Thyroid gland (tissue), 4 donors: ENCODE results near the gene PRLH. TPM values are rescaled to one million over a fixed set of nuclear protein-coding genes. Genes with fewer than 3 reads are reported as not detected.

Source experiments
- DNase-seq, 2 donors: peaks; one replicate each; pipeline ENCODE4 v3.0.0-alpha.2; 2019
- H3K27ac ChIP-seq, 3 donors: fragments of 200-600 bp; sonication (generic); 1 replicate in 2 of 3; 2 replicates in 1 of 3; pipeline ENCODE4 v1.5.1; 2016 to 2019; ENCODE audit warnings: mild to moderate bottlenecking in 1 of 3, moderate library complexity in 1 of 3
- H3K27me3 ChIP-seq: fragments of 200-600 bp; sonication (generic); one replicate; pipeline ENCODE4 v1.5.1; 2019
- H3K36me3 ChIP-seq, 2 donors: fragments of 200-600 bp; sonication (generic); one replicate each; pipeline ENCODE4 v1.5.1; 2016 to 2019
- H3K4me1 ChIP-seq, 2 donors: fragments of 200-600 bp; sonication (generic); one replicate each; pipeline ENCODE4 v1.5.1; 2017 to 2019
- H3K4me3 ChIP-seq, 3 donors: fragments of 200-600 bp; sonication (generic); replicated peaks in 1 of 3; 1 replicate in 2 of 3; 2 replicates in 1 of 3; pipeline ENCODE4 v1.5.1; 2016; ENCODE audit warnings: mild to moderate bottlenecking in 1 of 3
- H3K9me3 ChIP-seq: fragments of 200-600 bp; sonication (generic); one replicate; pipeline ENCODE4 v1.5.1; 2017
- POLR2A ChIP-seq, 2 donors: fragments of 450-650 bp; IDR thresholded peaks; one replicate each; pipeline ENCODE4 v1.6.1; 2017; ENCODE audit warnings: antibody characterized with exemption in 2 of 2, mild to moderate bottlenecking in 2 of 2, moderate library complexity in 1 of 2
- WGBS, 2 donors: methylation state at CpG; one replicate each; pipeline ENCODE4 v1.1.5; 2017; 5-methylcytosine and 5-hydroxymethylcytosine counted together
- intact Hi-C: fragments of 100-400 bp; cut with DNase I; formaldehyde crosslinking; loops from one replicate; pipeline ENCODE4 v1.15.1; 2023
- total RNA-seq, 4 donors: library from RNA; depleted of rRNA; stranded (reverse); fragments of >200 nt; gene quantifications; one replicate each; pipeline ENCODE4 v1.2.3, GENCODE V29; 2016
- TF ChIP-seq, protein P1 (sequence below), 6 experiments: fragments of 200-600 bp in 3 of 6; fragments of 450-650 bp in 3 of 6; sonication (generic) in 3 of 6; IDR thresholded peaks; one replicate each; pipeline ENCODE4 v1.5.1; 2016 to 2019; ENCODE audit warnings: antibody characterized with exemption in 6 of 6, mild to moderate bottlenecking in 2 of 6, inconsistent platforms in 1 of 6, moderate library complexity in 1 of 6

The PRLH gene
- total RNA-seq, 4 donors from 2014 or later, result not detected

DNA sequence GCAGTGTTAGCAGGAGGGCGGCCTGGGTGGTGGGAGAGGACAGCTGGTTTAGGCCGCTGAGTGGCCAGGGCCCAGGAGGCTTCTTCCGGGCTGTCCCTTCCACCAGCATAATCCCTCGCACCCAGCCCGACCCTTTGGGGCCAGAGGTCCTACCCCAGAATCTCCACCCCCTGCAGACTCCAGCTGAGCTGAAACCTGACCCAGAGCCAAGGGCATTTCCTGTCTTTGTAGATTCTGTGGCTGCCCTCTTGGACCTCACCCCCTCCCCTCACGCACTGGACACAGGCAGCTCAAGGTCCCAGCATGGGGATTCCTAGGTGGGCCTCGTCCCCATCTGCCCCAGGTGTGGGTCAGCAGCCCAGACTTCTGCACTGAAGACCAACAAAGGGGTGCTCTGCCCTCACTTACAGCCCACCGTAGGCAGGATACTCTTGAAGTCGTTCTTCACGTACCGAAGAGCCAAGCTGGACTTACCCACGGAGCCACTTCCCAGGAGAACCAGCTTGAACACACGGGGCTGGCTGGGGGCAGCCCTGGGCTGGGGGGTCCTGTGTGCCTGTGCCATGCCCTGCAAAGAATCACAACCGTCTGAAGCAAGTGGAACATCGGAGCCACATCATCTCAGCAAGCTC is 19.3 kb downstream of the PRLH start:
- intact Hi-C loops, result loop anchor here (10.0 kb wide), 1 partner anchor 79 kb away; no protein-coding TSS in a partner anchor

DNA sequence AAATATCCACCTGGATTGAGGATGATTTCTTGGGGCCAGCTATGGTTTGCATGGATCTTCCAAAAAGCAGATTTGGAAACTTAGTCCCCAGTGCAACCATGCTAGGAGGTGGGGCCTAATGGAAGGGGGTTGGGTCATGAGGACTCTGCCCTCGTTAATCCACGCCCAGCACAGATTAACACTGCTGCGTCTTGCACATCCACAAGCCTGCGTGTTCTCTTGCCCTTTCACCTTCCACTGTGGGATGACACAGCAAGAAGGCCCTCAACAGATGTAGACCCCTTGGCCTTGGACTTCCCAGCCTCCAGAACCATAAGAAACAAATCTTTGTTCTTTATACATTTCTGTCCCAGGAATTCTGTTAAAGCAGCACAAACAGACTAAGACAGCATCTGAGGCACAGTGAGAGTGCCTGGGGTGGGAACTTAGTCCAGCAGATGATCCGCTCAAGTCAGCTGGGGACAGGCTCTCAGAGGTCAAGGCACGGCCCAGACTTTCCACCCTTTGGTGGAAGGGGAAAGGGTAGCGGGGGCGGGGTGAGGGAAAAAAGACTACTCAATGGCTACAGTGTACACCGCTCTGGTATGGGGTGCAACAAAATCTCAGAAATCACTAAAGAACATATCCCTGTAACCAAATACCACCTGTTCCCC is 21.8 kb downstream of the PRLH start:
- Histone ChIP-seq H3K4me3 (no peak overlapping the region), H3K4me1 (peaks cover 10 to 31% of the 10 kb centered on the region in 2 donors), H3K27me3 (no peaks in the 10 kb centered on the region), H3K9me3 (no peaks in the 10 kb centered on the region), H3K27ac (no peak overlapping the region), H3K36me3 (no peaks in the 10 kb centered on the region)
- WGBS, 2 donors, result 94 to 96% methylated on average over 9 of the region's 9 CpGs
- DNase-seq, result no peak
- TF ChIP-seq, protein P1, sequence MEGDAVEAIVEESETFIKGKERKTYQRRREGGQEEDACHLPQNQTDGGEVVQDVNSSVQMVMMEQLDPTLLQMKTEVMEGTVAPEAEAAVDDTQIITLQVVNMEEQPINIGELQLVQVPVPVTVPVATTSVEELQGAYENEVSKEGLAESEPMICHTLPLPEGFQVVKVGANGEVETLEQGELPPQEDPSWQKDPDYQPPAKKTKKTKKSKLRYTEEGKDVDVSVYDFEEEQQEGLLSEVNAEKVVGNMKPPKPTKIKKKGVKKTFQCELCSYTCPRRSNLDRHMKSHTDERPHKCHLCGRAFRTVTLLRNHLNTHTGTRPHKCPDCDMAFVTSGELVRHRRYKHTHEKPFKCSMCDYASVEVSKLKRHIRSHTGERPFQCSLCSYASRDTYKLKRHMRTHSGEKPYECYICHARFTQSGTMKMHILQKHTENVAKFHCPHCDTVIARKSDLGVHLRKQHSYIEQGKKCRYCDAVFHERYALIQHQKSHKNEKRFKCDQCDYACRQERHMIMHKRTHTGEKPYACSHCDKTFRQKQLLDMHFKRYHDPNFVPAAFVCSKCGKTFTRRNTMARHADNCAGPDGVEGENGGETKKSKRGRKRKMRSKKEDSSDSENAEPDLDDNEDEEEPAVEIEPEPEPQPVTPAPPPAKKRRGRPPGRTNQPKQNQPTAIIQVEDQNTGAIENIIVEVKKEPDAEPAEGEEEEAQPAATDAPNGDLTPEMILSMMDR (IDR thresholded peaks at IDR 0.05), result no peak
- no peak for TF ChIP-seq POLR2A (IDR thresholded peaks at IDR 0.05)
- intact Hi-C loops, result loop anchor here (10.0 kb wide), 1 partner anchor 77 kb away; no protein-coding TSS in a partner anchor

More for the DNA sequence above, 19.3 kb downstream of the PRLH start:
- 77 to 86% methylated on average over 9 to 13 of the region's 15 CpGs for WGBS, 2 donors
- no peaks in the 10 kb centered on the region for H3K36me3 ChIP-seq
- no peak for TF ChIP-seq POLR2A (IDR thresholded peaks at IDR 0.05)
- TF ChIP-seq, protein P1 (IDR thresholded peaks at IDR 0.05), result no peak
- H3K27ac ChIP-seq, result no peak overlapping the region
- no peaks in the 10 kb centered on the region for H3K27me3 ChIP-seq
- no peak for DNase-seq
- H3K4me3 ChIP-seq, result no peak overlapping the region
- H3K4me1 ChIP-seq, result peaks cover 25 to 40% of the 10 kb centered on the region in 2 donors
- H3K9me3 ChIP-seq, result no peaks in the 10 kb centered on the region

DNA sequence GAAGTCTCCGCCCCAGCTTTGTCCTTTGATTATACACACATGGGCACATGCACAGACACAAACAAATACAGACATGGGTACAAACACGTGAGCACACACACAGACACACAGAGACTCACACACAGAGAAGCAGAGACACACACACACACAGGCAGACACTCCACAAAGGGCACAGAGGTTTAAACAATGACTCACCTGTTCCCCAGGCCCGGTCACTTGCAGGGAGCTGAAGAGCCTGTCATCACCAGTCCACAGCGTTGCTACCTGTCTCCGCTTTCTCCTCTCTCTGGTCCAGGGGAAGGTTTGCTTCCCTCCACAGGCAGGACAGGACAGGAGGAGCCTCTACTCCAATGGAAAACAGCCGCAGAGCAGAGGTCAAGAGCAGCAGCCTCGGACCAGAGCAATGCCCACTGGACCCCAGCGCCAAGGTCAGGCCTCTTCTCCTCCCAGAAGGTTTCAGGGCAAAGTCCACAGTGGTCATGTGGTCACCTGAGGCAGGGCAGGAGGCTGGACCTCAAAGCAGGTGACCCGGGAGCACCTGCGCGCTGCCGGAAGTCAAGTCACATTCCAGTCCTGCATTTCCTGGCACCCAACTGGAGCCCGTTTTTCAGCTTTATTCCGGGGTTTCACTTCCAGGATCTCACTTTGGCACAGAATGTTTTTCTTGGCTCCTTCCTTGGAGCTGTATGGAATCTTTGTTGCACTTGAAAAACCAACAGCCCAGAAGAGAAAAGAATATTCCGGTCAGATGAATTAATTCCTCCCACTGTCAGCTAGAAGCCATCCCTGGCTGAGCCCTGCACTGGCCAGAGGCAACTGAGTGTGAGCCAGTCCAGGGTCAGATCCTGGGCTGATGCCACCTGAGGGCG is 24.1 kb downstream of the PRLH start, which contains the start of gene RAB17:
RAB17 (minus strand) TSS at position 463 of the 869 bp plus-strand sequence. CDS start 4,580 bp downstream, outside the sequence.
- no peaks in the 10 kb centered on the region for H3K9me3 ChIP-seq
- peak within 1 kb of the TSS in 2 of 3 donors; percentile 12 to 38 for H3K4me3 ChIP-seq
- peaks cover 28 to 47% of the 10 kb centered on the region in 2 donors for H3K4me1 ChIP-seq
- H3K27me3 ChIP-seq, result no peaks in the 10 kb centered on the region
- H3K27ac ChIP-seq, result peak within 1 kb of the TSS; percentile 90 to 97 (median 97)
- WGBS, 2 donors, result 26 to 29% methylated on average over 11 to 16 of the region's 16 CpGs
- H3K36me3 ChIP-seq, result no peaks in the 10 kb centered on the region
- TF ChIP-seq POLR2A (IDR thresholded peaks at IDR 0.05), result peak in 1 of 2 donors; percentile 85
- TF ChIP-seq, protein P1 (IDR thresholded peaks at IDR 0.05), result no peak
- intact Hi-C loops, result no loop called here
- peak; percentile 94 for DNase-seq

DNA sequence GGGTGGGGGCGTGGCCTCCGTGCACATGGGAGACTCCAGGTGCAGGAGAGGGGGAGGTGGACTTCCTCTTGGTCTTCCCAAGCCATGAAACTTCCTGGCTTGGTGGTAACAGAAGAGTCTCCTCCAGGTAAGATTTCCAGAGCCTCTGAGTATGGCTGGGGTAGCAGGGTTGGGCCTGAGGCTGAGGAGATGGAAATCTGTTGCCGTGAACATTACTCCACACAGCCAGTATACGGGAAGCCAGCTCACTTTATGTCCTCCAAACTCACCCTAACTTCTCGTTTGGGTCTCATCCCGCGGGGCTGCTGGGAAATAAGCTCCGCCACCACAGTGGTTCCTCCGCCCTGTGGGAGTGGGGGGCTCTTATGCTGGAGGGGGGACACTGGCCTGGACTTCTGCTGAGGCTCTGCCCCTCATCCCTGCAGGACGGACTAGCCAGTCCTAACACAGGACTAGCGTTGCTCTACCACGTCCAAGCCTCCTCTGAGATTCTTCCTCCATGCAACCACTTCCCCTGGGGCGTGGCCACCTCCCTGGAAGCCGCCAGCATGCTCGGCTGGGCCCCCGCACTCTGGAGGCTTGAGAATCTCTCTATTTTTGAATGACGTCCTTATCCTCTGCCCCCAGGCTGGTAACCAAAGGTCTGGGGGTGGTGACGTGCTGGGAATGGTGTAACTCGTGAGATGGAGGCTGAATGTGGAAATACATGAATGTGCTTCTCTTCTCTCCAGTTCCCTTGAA is 24.9 kb downstream of the PRLH start:
- intact Hi-C loops, result no loop called here
- TF ChIP-seq, protein P1 (IDR thresholded peaks at IDR 0.05), result no peak
- no peak for TF ChIP-seq POLR2A (IDR thresholded peaks at IDR 0.05)
- DNase-seq, result peak; percentile 27
- Histone ChIP-seq H3K4me3 (no peak overlapping the region), H3K9me3 (no peaks in the 10 kb centered on the region), H3K27me3 (no peaks in the 10 kb centered on the region), H3K4me1 (peaks cover 30 to 49% of the 10 kb centered on the region in 2 donors), H3K36me3 (no peaks in the 10 kb centered on the region), H3K27ac (peak overlapping the region; percentile 90 to 97 (median 97))
- 41 to 54% methylated on average over 15 to 19 of the region's 19 CpGs for WGBS, 2 donors
